ENCODE data around the gene SPATA2L.

SPATA2L gene

DNA sequence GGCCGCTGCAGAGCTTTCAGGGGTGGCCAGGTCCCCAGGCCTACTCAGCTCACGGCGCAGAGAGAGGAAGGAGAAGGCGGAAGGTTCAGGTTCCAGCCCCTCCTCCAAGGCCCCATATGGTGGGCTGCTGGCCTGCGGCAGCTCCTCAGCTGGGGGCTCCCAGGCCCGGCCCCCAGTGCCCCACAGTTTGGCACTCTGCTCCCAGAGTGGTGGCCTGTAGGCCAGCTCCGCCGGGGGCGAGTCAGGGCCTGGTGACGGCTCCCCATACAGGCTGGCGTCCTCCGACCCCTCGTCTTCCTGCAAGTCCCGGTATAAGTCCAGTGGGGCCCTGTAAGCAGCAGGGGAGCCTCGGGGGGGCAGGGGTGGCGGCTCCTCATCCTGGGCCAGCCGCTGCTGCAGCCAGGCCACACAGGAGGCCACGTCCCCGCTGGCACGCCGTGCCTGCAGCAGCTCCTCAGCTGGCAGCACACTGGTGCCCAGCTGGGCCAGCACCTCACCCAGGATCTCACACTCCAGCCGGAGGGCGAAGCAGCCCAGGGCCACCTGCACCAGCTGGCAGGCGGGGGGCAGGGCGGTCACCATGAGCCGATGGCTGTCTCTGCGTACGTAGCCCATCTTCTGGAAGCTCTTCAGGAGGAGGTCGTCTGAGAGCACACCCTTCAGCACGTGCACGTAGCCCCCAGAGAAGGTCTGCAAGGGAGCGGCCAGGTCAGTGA is 3.7 kb downstream of the SPATA2L start:
- Histone ChIP-seq H3K9me3 (replicated peaks; ENCODE audit: insufficient read depth, low read length) (no peaks in the 10 kb centered on the region), H3K27me3 (replicated peaks; ENCODE audit: insufficient read depth, low read length) (no peaks in the 10 kb centered on the region), H3K9me2 (replicated peaks; ENCODE audit: insufficient read depth, low read length) (no peaks in the 10 kb centered on the region), H3K9ac (ENCODE audit: low read length) (no peak overlapping the region), H3K27ac (ENCODE audit: low read length) (no peak overlapping the region), H3K36me3 (replicated peaks; ENCODE audit: insufficient read depth, low read length) (no peaks in the 10 kb centered on the region), H3F3A (ENCODE audit: insufficient read depth, low read length) (peaks cover 6% of the 10 kb centered on the region; the same call in 1 of the 2 replicates), H3K4me2 (ENCODE audit: low read depth, low read length) (no peak overlapping the region), H3K79me2 (ENCODE audit: low read length) (no peaks in the 10 kb centered on the region; the same call in 1 of the 2 replicates), H3K4me1 (ENCODE audit: low read length) (0 out of 2 replicates have a peak, but pooled peaks cover 3% of the 10 kb centered on the region), H2AFZ (ENCODE audit: low read length) (no peak overlapping the region), H4K20me1 (ENCODE audit: insufficient read depth, low read length) (no peaks in the 10 kb centered on the region), H3K4me3 (ENCODE audit: low read length) (no peak overlapping the region)
- DNase-seq, result no peak
- TF ChIP-seq EZH2phosphoT487 (IDR thresholded peaks at IDR 0.05; ENCODE audit: low read length) (no peak), EZH2 (optimal IDR thresholded peaks at IDR 0.05; ENCODE audit: low read depth, low read length) (no peak)
- TF ChIP-seq, protein P1, sequence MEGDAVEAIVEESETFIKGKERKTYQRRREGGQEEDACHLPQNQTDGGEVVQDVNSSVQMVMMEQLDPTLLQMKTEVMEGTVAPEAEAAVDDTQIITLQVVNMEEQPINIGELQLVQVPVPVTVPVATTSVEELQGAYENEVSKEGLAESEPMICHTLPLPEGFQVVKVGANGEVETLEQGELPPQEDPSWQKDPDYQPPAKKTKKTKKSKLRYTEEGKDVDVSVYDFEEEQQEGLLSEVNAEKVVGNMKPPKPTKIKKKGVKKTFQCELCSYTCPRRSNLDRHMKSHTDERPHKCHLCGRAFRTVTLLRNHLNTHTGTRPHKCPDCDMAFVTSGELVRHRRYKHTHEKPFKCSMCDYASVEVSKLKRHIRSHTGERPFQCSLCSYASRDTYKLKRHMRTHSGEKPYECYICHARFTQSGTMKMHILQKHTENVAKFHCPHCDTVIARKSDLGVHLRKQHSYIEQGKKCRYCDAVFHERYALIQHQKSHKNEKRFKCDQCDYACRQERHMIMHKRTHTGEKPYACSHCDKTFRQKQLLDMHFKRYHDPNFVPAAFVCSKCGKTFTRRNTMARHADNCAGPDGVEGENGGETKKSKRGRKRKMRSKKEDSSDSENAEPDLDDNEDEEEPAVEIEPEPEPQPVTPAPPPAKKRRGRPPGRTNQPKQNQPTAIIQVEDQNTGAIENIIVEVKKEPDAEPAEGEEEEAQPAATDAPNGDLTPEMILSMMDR (IDR thresholded peaks at IDR 0.05; ENCODE audit: low read length), result no peak

DNA sequence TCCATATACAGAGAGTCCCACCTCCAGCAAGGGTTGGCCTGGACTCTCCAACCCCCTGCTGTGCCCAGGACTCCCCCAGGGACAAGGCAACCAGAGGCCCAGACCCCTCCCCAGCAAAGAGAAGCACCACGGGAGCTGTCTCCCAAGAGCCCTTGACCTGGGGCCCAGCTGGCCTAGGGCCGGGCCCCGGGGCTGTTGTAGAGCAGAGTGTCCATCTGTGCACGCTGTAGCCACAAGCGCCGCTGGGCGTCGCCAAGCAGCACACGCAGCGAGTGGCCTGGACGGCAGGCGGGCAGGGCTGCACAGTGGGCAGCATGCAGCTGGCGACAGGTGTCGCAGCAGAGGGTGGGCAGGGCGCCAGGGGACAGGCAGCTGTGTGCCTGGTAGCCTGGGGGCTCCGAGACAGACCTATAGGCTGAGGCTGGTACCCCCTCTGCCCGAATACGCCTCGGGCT is 4.3 kb downstream of the SPATA2L start:
- H3K79me2 ChIP-seq (ENCODE audit: low read length), result no peaks in the 10 kb centered on the region; the same call in 1 of the 2 replicates
- H3K36me3 ChIP-seq (replicated peaks; ENCODE audit: insufficient read depth, low read length), result no peaks in the 10 kb centered on the region
- no peak overlapping the region for H3K9ac ChIP-seq (ENCODE audit: low read length)
- H3K9me2 ChIP-seq (replicated peaks; ENCODE audit: insufficient read depth, low read length), result no peaks in the 10 kb centered on the region
- no peaks in the 10 kb centered on the region for H3K27me3 ChIP-seq (replicated peaks; ENCODE audit: insufficient read depth, low read length)
- no peak overlapping the region for H2AFZ ChIP-seq (ENCODE audit: low read length)
- TF ChIP-seq EZH2phosphoT487 (IDR thresholded peaks at IDR 0.05; ENCODE audit: low read length) (no peak), EZH2 (optimal IDR thresholded peaks at IDR 0.05; ENCODE audit: low read depth, low read length) (no peak)
- TF ChIP-seq, protein P1 (IDR thresholded peaks at IDR 0.05; ENCODE audit: low read length), result no peak
- no peak overlapping the region for H3K4me3 ChIP-seq (ENCODE audit: low read length)
- DNase-seq, result no peak
- no peaks in the 10 kb centered on the region for H4K20me1 ChIP-seq (ENCODE audit: insufficient read depth, low read length)
- H3F3A ChIP-seq (ENCODE audit: insufficient read depth, low read length), result peaks cover 5% of the 10 kb centered on the region; the same call in 1 of the 2 replicates
- no peak overlapping the region for H3K27ac ChIP-seq (ENCODE audit: low read length)
- no peak overlapping the region for H3K4me2 ChIP-seq (ENCODE audit: low read depth, low read length)
- H3K9me3 ChIP-seq (replicated peaks; ENCODE audit: insufficient read depth, low read length), result no peaks in the 10 kb centered on the region
- H3K4me1 ChIP-seq (ENCODE audit: low read length), result 0 out of 2 replicates have a peak, but pooled peaks cover 3% of the 10 kb centered on the region

DNA sequence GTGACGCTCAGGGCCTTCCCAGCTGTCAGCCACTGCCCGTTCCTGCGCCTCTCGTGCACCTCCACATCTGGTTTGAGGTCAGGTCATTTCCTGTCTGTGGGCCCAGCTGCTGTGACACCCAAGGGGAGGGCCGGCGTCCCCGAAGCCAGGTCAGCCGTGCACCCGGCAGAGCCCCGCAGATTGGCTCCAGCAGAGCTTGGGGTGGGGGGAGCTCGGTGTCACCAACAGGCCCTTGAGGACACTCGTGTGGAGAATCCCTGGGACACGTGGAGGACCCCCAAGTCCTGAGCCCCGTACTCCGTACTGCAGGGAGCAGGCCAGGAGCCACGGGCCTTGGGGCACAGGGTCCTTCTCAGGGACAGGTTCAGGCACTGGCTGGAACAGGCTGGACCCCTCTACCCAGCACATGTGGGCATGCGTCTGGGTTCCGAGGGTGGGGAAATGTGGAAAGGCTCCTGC is 4.8 kb downstream of the SPATA2L start:
- TF ChIP-seq, protein P1 (IDR thresholded peaks at IDR 0.05; ENCODE audit: low read length), result no peak
- TF ChIP-seq EZH2 (optimal IDR thresholded peaks at IDR 0.05; ENCODE audit: low read depth, low read length) (no peak), EZH2phosphoT487 (IDR thresholded peaks at IDR 0.05; ENCODE audit: low read length) (no peak)
- H3K9me3 ChIP-seq (replicated peaks; ENCODE audit: insufficient read depth, low read length), result no peaks in the 10 kb centered on the region
- H3K4me2 ChIP-seq (ENCODE audit: low read depth, low read length), result no peak overlapping the region
- no peaks in the 10 kb centered on the region for H3K9me2 ChIP-seq (replicated peaks; ENCODE audit: insufficient read depth, low read length)
- no peaks in the 10 kb centered on the region for H3K27me3 ChIP-seq (replicated peaks; ENCODE audit: insufficient read depth, low read length)
- DNase-seq, result peak; percentile 13
- no peak overlapping the region for H2AFZ ChIP-seq (ENCODE audit: low read length)
- H3K4me3 ChIP-seq (ENCODE audit: low read length), result no peak overlapping the region
- no peaks in the 10 kb centered on the region for H3K36me3 ChIP-seq (replicated peaks; ENCODE audit: insufficient read depth, low read length)
- no peak overlapping the region for H3K9ac ChIP-seq (ENCODE audit: low read length)
- no peaks in the 10 kb centered on the region for H4K20me1 ChIP-seq (ENCODE audit: insufficient read depth, low read length)
- H3F3A ChIP-seq (ENCODE audit: insufficient read depth, low read length), result 0 out of 2 replicates have a peak, but pooled peaks cover 4% of the 10 kb centered on the region
- H3K4me1 ChIP-seq (ENCODE audit: low read length), result 0 out of 2 replicates have a peak, but pooled peaks cover 3% of the 10 kb centered on the region
- no peaks in the 10 kb centered on the region; the same call in 1 of the 2 replicates for H3K79me2 ChIP-seq (ENCODE audit: low read length)
- no peak overlapping the region for H3K27ac ChIP-seq (ENCODE audit: low read length)

All from MM.1S (cell line).